ENCODE measurements around the gene PBXIP1.
"Not testable (repeated sequence)": the region's sequence is repeated elsewhere in the genome, so short reads cannot be mapped to it uniquely, and the experiment has no call there.

PBXIP1 gene

GRCh38 chr1:154955718-154956543 is at the start of gene PBXIP1:
Gene PBXIP1, minus strand, starts transcription at chr1:154956099. Its CDS starts 2,378 bp downstream, at chr1:154953721.
- DNase-seq (ENCODE audit: low read depth in 2 of 3, low spot score in 2 of 3): peak in 1 of 3 experiments; percentile 60

- DNase-seq (ENCODE audit: low read depth in 2 of 3, low spot score in 2 of 3): no peak
These were observed 49.4 kb upstream of the PBXIP1 start for GRCh38 chr1:155005076-155006011.

DNA sequence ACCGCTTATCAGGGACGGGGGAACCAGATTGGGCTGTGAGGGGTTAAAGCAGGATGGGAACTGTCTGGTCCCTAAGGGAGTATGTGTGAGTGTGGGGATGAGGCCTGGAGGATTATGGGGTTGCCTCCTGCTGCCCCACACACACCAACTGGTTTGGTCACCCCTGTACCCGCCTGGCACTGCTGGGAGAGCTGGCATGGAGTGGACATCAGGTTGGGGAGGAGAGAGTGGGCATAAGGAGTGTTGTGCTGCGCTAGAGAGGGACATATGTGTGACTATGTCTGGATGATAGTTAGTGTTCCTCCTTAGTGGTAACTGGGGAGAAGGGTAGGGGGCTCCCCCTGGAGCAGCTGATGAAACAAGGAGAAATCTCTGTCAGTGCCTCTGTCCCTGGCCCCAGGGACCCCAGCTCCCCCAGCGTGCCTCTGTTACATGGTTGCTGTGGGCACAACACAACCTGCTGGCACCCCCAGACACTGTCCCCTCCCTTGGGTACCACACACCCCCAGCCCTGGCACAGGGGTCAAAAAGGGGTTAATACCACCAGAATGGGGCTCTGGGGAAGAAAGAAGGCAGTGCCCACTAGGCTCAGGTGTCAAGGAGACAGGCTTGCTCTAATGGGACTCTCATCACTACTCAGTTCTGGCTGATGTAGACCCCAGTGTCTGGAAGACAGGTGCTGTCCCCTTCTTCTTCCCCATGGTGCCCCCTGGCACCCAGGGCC is 48.6 kb upstream of the PBXIP1 start:
- DNase-seq (ENCODE audit: low read depth in 2 of 3, low spot score in 2 of 3): no peak

GRCh38 chr1:155003766-155004351 is 48.0 kb upstream of the PBXIP1 start:
- DNase-seq (ENCODE audit: low read depth in 2 of 3, low spot score in 2 of 3): no peak

- no peak for DNase-seq (ENCODE audit: low read depth in 2 of 3, low spot score in 2 of 3)
These were observed 47.4 kb upstream of the PBXIP1 start for GRCh38 chr1:155003227-155003765.

DNA sequence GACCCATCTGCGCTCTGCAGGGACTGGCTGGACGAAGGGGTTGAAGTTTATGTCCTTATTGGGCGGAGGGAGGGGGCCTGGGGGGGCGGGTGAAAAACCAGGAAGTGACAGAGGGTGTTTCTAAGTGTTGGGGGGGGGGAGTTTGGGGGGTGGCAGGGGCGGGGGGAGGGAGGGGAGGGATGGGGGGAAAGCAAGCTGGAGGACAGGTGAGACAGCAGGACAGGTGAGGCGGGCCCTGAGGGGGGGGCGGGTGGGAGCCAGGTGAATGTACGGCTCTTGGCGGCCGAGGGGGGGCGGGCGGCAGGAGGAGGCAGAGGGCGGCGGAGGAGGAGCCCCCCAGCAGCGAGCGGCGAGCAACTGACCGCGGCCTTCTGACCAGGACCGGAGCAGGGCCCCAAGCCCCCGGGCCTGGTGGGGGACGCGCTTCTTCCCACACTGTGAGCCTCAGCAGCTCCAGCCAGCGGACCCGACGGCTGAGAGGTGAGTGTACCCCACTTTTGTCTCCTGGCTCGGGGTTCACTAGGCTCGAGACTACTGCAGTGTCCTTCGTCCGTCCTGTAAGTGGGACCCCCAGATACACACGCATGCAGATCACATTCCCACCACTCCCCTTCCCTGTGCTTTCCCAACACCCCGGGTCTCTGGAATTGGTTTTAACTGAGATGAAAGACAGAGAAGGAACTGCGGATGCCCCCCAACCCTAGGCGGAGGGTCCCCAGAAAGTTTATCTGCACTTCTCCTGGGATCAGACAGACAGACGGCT is 46.7 kb upstream of the PBXIP1 start, which contains the start of gene ZBTB7B:
TSS of gene ZBTB7B (plus strand) at position 339 of the 763 bp plus-strand sequence. CDS start 11,859 bp downstream, outside the sequence.
- no peak for DNase-seq (ENCODE audit: low read depth in 2 of 3, low spot score in 2 of 3)

GRCh38 chr1:155001675-155002463 is 46.0 kb upstream of the PBXIP1 start:
- peak; percentile 92 to 95 (median 93) for DNase-seq (ENCODE audit: low read depth in 2 of 3, low spot score in 2 of 3)

- DNase-seq (ENCODE audit: low read depth in 2 of 3, low spot score in 2 of 3): peak in 1 of 3 experiments; percentile 41
These were observed 45.5 kb upstream of the PBXIP1 start for GRCh38 chr1:155001425-155001674.

GRCh38 chr1:155000726-155001424 is 45.0 kb upstream of the PBXIP1 start:
- peak; percentile 66 to 81 (median 79) for DNase-seq (ENCODE audit: low read depth in 2 of 3, low spot score in 2 of 3)

GRCh38 chr1:155000411-155000725 is 44.5 kb upstream of the PBXIP1 start:
- DNase-seq (ENCODE audit: low read depth in 2 of 3, low spot score in 2 of 3): no peak

GRCh38 chr1:154999571-155000410 is 43.9 kb upstream of the PBXIP1 start:
- peak in 2 of 3 experiments; percentile 46 to 67 for DNase-seq (ENCODE audit: low read depth in 2 of 3, low spot score in 2 of 3)

- peak; percentile 65 to 76 (median 70) for DNase-seq (ENCODE audit: low read depth in 2 of 3, low spot score in 2 of 3)
These were observed 43.1 kb upstream of the PBXIP1 start for GRCh38 chr1:154998818-154999570.

DNA sequence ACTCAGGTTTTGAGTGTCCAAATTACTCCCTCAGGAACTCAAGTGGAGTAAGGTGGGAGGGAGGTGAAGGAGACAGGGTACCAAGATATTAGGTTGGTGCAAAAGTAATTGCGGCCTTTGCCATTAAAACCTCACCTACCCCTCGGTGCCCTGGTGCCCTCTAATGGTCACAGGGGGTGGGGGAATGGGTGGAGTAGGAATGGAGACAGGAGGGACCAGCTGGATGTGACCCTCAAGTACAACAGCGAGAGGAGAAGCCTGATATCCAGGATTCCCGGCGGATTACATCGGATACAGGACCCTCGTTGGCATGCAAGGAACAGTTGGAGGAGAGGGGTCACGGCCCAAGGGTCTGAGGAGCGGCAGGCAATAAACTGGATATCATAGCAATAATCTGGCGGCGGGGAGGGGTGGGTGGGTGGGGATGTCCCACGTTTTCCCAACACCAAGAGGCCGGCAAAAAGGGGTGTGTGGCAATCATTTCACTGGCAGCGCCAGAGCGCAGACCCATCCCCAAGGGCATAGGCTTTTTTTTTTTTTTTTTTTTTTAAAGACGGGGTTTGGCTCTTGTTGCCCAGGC is 42.4 kb upstream of the PBXIP1 start:
- DNase-seq (ENCODE audit: low read depth in 2 of 3, low spot score in 2 of 3): no peak

- no peak for DNase-seq (ENCODE audit: low read depth in 2 of 3, low spot score in 2 of 3)
These were observed 41.2 kb upstream of the PBXIP1 start for GRCh38 chr1:154996966-154997701.

DNA sequence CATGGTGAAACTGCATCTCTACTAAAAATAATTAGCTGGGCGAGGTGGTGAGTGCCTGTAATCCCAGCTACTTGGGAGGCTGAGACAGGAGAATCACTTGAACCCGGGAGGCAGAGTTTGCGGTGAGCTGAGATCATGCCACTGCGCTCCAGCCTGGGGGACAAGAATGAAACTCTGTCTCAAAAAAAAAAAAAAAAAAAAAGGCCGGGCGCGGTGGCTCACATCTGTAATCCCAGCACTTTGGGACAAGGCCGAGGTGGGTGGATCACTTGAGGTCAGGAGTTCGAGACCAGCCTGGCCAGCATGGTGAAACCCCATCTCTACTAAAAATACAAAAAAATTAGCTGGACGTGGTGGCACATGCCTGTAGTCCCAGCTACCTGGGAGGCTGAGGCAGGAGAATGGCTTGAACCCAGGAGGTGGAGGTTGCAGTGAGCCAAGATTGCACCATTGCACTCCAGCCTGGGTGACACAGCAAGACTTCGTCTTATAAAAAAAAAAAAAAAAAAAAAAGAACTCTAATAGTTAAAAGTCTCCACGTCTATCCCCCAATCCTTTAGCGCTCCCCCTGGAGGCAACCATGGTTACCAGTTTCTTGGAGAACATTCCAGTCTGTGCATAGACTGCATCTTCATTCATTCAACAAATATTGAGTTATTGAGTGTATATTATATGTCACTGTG is 39.5 kb upstream of the PBXIP1 start:
- not testable (repeated sequence) for DNase-seq (ENCODE audit: low read depth in 2 of 3, low spot score in 2 of 3)
